GM12872 (cell line): Measurements from ENCODE around the gene NTRK3.

ENCODE experiments used
- CTCF ChIP-seq: IDR thresholded peaks from 3 replicates; pipeline ENCODE4 v1.5.1; 2011; ENCODE audit warnings: low read depth, mild to moderate bottlenecking, low read length, moderate library complexity; ENCODE audit not compliant: insufficient read depth

NTRK3 gene

GRCh38 chr15:88257311-88258092, 963 bp upstream of the NTRK3 start:
- TF ChIP-seq CTCF, result no peak

- no peak for TF ChIP-seq CTCF
These were observed 858 bp downstream of the NTRK3 start for GRCh38 chr15:88255484-88256278.

- TF ChIP-seq CTCF, result no peak
These were observed 1.5 kb downstream of the NTRK3 start for GRCh38 chr15:88255087-88255483.

- no peak for TF ChIP-seq CTCF
These were observed 4.1 kb downstream of the NTRK3 start for GRCh38 chr15:88252441-88252840.

DNA sequence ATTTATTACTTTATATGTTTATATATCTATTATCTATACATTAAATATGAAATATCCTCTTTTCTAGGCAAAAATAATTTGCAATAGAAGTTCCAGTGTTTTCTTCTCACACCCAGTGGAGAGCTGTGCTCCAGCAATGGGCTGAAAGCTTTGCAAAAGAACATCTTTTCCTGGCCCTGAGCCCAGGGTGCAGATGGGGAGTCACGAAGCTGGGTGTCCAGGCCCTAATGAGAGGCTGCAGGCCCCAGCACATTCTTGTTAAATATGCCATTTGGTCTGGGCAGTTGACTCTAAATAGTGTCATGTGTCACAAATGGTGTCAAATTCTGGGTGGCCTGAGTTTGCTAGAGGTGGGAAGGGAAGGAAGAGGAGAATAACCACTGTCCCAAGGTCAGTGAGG, 5.7 kb downstream of the NTRK3 start:
- no peak for TF ChIP-seq CTCF

DNA sequence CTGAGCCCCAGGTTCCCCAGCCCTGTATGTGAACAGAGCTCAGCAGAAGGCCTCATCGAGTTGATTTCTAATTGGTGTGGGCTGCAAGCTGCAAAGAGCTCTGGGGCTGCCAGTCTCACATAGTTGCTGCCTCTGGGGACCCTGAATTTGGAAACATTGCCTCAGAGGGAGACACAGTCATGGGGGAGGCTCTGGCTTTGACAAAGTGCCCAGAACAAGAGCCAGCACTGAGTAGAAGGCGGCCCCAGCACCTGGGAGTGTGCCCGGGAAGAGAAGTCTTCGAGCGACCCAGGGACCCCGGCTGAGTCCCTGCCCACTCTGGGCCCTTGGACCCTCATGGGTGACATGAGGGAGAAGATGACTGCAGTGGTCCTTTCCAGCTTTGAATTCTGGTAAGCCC, 7.3 kb downstream of the NTRK3 start:
- no peak for TF ChIP-seq CTCF

DNA sequence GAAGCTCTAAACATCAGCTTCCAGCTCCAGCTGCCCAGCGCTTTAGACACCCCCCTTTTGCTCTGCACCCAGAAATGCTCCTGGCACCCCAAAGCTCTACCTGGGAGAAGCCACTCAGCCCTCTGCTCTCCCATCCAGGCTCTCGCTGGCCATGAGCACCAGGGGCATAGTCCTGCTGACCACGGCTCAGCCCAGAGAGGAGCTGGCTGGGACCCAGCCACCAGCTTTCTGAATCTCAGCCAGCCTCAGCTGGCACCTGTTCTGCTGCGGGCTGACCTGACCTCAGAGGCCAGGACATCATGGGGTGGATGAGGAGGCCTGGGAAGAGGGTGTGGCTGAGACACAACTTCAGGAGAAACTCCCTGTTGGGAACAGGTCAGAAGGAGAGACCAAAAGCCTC, 8.6 kb downstream of the NTRK3 start:
- no peak for TF ChIP-seq CTCF
